HG02970 (cell line): Measurements from ENCODE around the gene RASSF9.

Experiments used
- ATAC-seq: cut with Tn5 transposase; IDR thresholded peaks from one replicate; pipeline ENCODE4 v1.9.1; 2021; ENCODE audit warnings: mild to moderate bottlenecking, moderate library complexity, moderate number of reproducible peaks; ENCODE audit not compliant: unreplicated experiment, low FRiP score

Gene RASSF9

DNA sequence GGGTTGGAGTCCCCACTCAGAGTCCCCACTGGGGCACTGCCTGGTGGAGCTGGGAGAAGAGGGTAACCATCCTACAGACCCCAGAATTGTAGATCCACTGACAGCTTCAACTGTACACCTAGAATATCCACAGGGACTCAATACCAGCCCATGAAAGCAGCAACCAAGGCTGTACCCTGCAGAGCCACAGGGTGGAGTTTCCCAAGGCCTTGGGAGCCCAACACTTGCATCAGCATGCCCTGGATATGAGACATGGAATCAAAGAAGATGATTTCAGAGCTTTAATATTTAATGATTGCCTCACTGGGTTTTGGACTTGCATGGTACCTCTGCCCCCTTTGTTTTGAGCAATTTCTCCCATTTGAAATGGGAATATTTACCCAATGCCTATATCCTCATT is 80.4 kb downstream of the RASSF9 start:
- no peak for ATAC-seq
